Breast epithelium (tissue), 3 donors: ENCODE measurements around the gene RYR3.

ENCODE experiments used
- CTCF ChIP-seq, 3 donors: fragments of 450-650 bp; IDR thresholded peaks; one replicate each; pipeline ENCODE4 v1.5.1; 2016 to 2017; ENCODE audit warnings: antibody characterized with exemption in 3 of 3, mild to moderate bottlenecking in 3 of 3, moderate library complexity in 3 of 3
- POLR2A ChIP-seq: fragments of 450-650 bp; IDR thresholded peaks from one replicate; pipeline ENCODE4 v1.6.1; 2016; ENCODE audit warnings: antibody characterized with exemption, mild to moderate bottlenecking, moderate library complexity
- POLR2AphosphoS5 ChIP-seq, 3 donors: sonication (generic); formaldehyde crosslinking; IDR thresholded peaks; one replicate each; pipeline ENCODE4 v1.6.1; 2017; ENCODE audit warnings: antibody characterized with exemption in 3 of 3

- TF ChIP-seq CTCF (IDR thresholded peaks at IDR 0.05) (no peak), POLR2A (no peak), POLR2AphosphoS5 (IDR thresholded peaks at IDR 0.05) (no peak)
Observed at GRCh38 chr15:33442449-33442848, 131.7 kb downstream of the RYR3 start.
